SKM-1 (cell line): ENCODE results near the gene ARHGEF10L.
"Not testable (repeated sequence)": the region's sequence is repeated elsewhere in the genome, so short reads cannot be mapped to it uniquely, and the experiment has no call there.

Experiments
- DNase-seq: peaks from one replicate; lab custom pipeline; 2025; ENCODE audit not compliant: unreplicated experiment; lab: John Stamatoyannopoulos, UW

The ARHGEF10L gene

GRCh38 chr1:17733661-17734060 lies 194.2 kb downstream of the ARHGEF10L start:
- DNase-seq = no peak

- no peak for DNase-seq
These were observed 195.1 kb downstream of the ARHGEF10L start for GRCh38 chr1:17734609-17735008.

- DNase-seq = no peak
These were observed 195.8 kb downstream of the ARHGEF10L start for GRCh38 chr1:17735348-17735747.

GRCh38 chr1:17735793-17736192 lies 196.3 kb downstream of the ARHGEF10L start:
- DNase-seq = no peak

GRCh38 chr1:17736625-17737024 lies 197.1 kb downstream of the ARHGEF10L start:
- DNase-seq = no peak

- DNase-seq = no peak
These were observed 199.6 kb downstream of the ARHGEF10L start for GRCh38 chr1:17739050-17739449.

GRCh38 chr1:17741052-17741451 lies 201.6 kb downstream of the ARHGEF10L start:
- DNase-seq = no peak

- no peak for DNase-seq
These were observed 203.1 kb downstream of the ARHGEF10L start for GRCh38 chr1:17742583-17742982.

GRCh38 chr1:17743008-17743647 lies 203.6 kb downstream of the ARHGEF10L start:
- no peak for DNase-seq

- DNase-seq = no peak
These were observed 204.4 kb downstream of the ARHGEF10L start for GRCh38 chr1:17743925-17744324.

- no peak for DNase-seq
These were observed 205.4 kb downstream of the ARHGEF10L start for GRCh38 chr1:17744666-17745478.

GRCh38 chr1:17745479-17745955 lies 206.0 kb downstream of the ARHGEF10L start:
- DNase-seq = no peak

- not testable (repeated sequence) for DNase-seq
These were observed 206.8 kb downstream of the ARHGEF10L start for GRCh38 chr1:17746281-17746680.

GRCh38 chr1:17746920-17747319 lies 207.4 kb downstream of the ARHGEF10L start:
- DNase-seq = no peak
